Esophagus muscularis mucosa (tissue), 4 donors: ENCODE measurements around the gene GNPDA1. TPM values are rescaled to one million over a fixed set of nuclear protein-coding genes. Genes with fewer than 3 reads are reported as not detected.

Source experiments
- DNase-seq: peaks from one replicate; pipeline ENCODE4 v3.0.0-alpha.2; 2017; ENCODE audit errors: extremely low spot score
- H3K27ac ChIP-seq, 4 donors: fragments of 200-600 bp; sonication (generic); replicated peaks in 1 of 4; 1 replicate in 3 of 4; 2 replicates in 1 of 4; pipeline ENCODE4 v1.5.1; 2016 to 2019; ENCODE audit warnings: mild to moderate bottlenecking in 1 of 4
- H3K27me3 ChIP-seq, 4 donors: fragments of 200-600 bp; sonication (generic); one replicate each; pipeline versions ENCODE4 v1.5.1 to v1.6.0; 2016 to 2019
- H3K36me3 ChIP-seq, 4 donors: fragments of 200-600 bp; sonication (generic); one replicate each; pipeline ENCODE4 v1.5.1; 2016 to 2019
- H3K4me1 ChIP-seq, 4 donors: fragments of 200-600 bp; sonication (generic); one replicate each; pipeline ENCODE4 v1.5.1; 2016 to 2019
- H3K4me3 ChIP-seq, 4 donors: fragments of 200-600 bp; sonication (generic); 1 replicate in 2 of 4; 2 replicates in 2 of 4; pipeline ENCODE4 v1.5.1; 2016 to 2019; ENCODE audit warnings: mild to moderate bottlenecking in 4 of 4, moderate library complexity in 1 of 4
- H3K9me3 ChIP-seq, 4 donors: fragments of 200-600 bp; sonication (generic); 1 replicate in 3 of 4; 2 replicates in 1 of 4; pipeline ENCODE4 v1.5.1; 2016 to 2019
- EP300 ChIP-seq: sonication (generic); formaldehyde crosslinking; IDR thresholded peaks from one replicate; pipeline ENCODE4 v1.6.1; 2017; ENCODE audit warnings: antibody characterized with exemption
- POLR2A ChIP-seq: fragments of 450-650 bp; IDR thresholded peaks from one replicate; pipeline ENCODE4 v1.6.1; 2017; ENCODE audit warnings: antibody characterized with exemption, moderate library complexity, mild to moderate bottlenecking, low read depth
- POLR2AphosphoS5 ChIP-seq, 2 donors: sonication (generic); formaldehyde crosslinking; IDR thresholded peaks; one replicate each; pipeline ENCODE4 v1.6.1; 2017; ENCODE audit warnings: antibody characterized with exemption in 2 of 2
- WGBS: methylation state at CpG from one replicate; pipeline ENCODE4 v1.1.5; 2018; 5-methylcytosine and 5-hydroxymethylcytosine counted together
- intact Hi-C: fragments of 100-400 bp; cut with DNase I; formaldehyde crosslinking; loops from one replicate; pipeline ENCODE4 v1.15.1; 2023
- total RNA-seq, 4 donors: library from RNA; depleted of rRNA; stranded (reverse); fragments of >200 nt; gene quantifications; one replicate each; pipeline versions ENCODE4 v1.1.0 to v1.2.1, GENCODE V29; 2016
- TF ChIP-seq, protein P1 (sequence below), 3 experiments: fragments of 200-600 bp in 2 of 3; fragments of 450-650 bp in 1 of 3; sonication (generic) in 2 of 3; IDR thresholded peaks; one replicate each; pipeline ENCODE4 v1.5.1; 2017 to 2019; ENCODE audit warnings: antibody characterized with exemption in 3 of 3, mild to moderate bottlenecking in 2 of 3, moderate library complexity in 1 of 3

Gene GNPDA1
- total RNA-seq, 4 donors from 2014 or later = 19.5 to 52.4 (median 35.4) TPM

GRCh38 chr5:141986072-141986471, 26.8 kb downstream of the GNPDA1 start:
- intact Hi-C loops = no loop called here
- DNase-seq = no peak
- no peak overlapping the region for H3K4me3 ChIP-seq
- no peaks in the 10 kb centered on the region for H3K27me3 ChIP-seq
- H3K27ac ChIP-seq = no peak overlapping the region
- peaks cover 40 to 98% (median 80%) of the 10 kb centered on the region in 4 donors for H3K36me3 ChIP-seq
- TF ChIP-seq POLR2AphosphoS5 (IDR thresholded peaks at IDR 0.05) (no peak), POLR2A (no peak), EP300 (no peak)
- TF ChIP-seq, protein P1, sequence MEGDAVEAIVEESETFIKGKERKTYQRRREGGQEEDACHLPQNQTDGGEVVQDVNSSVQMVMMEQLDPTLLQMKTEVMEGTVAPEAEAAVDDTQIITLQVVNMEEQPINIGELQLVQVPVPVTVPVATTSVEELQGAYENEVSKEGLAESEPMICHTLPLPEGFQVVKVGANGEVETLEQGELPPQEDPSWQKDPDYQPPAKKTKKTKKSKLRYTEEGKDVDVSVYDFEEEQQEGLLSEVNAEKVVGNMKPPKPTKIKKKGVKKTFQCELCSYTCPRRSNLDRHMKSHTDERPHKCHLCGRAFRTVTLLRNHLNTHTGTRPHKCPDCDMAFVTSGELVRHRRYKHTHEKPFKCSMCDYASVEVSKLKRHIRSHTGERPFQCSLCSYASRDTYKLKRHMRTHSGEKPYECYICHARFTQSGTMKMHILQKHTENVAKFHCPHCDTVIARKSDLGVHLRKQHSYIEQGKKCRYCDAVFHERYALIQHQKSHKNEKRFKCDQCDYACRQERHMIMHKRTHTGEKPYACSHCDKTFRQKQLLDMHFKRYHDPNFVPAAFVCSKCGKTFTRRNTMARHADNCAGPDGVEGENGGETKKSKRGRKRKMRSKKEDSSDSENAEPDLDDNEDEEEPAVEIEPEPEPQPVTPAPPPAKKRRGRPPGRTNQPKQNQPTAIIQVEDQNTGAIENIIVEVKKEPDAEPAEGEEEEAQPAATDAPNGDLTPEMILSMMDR (IDR thresholded peaks at IDR 0.05) = no peak
- H3K9me3 ChIP-seq = no peaks in the 10 kb centered on the region
- H3K4me1 ChIP-seq = no peaks in the 10 kb centered on the region

DNA sequence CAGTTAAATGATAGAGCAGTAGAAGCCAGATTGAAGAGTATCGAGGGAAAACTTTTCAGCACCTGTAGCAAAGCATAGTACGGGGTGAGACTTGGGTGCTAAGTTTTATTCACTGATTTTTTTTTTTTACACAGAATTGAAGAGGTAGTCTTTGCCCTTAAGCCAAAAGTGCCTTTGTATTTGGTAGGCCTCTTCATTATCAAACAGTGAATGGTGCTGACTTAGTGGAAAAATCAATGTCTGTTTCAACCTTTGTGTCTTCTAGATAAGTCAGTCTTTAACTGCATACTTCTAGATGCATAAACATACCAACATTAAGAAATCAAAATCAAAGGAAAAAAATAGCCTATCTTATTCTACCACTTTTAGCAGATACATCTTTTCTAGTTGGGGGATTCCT, 30.2 kb downstream of the GNPDA1 start:
- no peak overlapping the region for H3K27ac ChIP-seq
- no peaks in the 10 kb centered on the region for H3K9me3 ChIP-seq
- no peak overlapping the region for H3K4me3 ChIP-seq
- H3K36me3 ChIP-seq = peaks cover 69 to 97% (median 94%) of the 10 kb centered on the region in 4 donors
- no peak for TF ChIP-seq EP300
- no peak for TF ChIP-seq POLR2AphosphoS5 (IDR thresholded peaks at IDR 0.05)
- TF ChIP-seq POLR2A = no peak
- TF ChIP-seq, protein P1 (IDR thresholded peaks at IDR 0.05) = no peak
- 46% methylated on average over 2 of the region's 2 CpGs for WGBS
- no peak for DNase-seq
- H3K27me3 ChIP-seq = no peaks in the 10 kb centered on the region
- peaks cover 6 to 13% (median 13%) of the 10 kb centered on the region in 4 donors for H3K4me1 ChIP-seq
- intact Hi-C loops = no loop called here

DNA sequence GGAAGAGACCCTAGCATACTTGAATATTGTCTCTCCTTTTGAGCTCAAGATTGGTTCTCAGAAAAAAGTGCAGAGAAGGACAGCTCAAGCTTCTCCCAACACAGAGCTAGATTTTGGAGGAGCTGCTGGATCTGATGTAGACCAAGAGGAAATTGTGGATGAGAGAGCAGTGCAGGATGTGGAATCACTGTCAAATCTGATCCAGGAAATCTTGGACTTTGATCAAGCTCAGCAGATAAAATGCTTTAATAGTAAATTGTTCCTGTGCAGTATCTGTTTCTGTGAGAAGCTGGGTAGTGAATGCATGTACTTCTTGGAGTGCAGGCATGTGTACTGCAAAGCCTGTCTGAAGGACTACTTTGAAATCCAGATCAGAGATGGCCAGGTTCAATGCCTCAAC, 34.4 kb downstream of the GNPDA1 start:
- peaks cover 16 to 38% (median 35%) of the 10 kb centered on the region in 4 donors for H3K4me1 ChIP-seq
- peaks cover 45 to 94% (median 77%) of the 10 kb centered on the region in 4 donors for H3K36me3 ChIP-seq
- H3K27me3 ChIP-seq = no peaks in the 10 kb centered on the region
- TF ChIP-seq EP300 = no peak
- TF ChIP-seq POLR2AphosphoS5 (IDR thresholded peaks at IDR 0.05) = no peak
- no peak for TF ChIP-seq POLR2A
- TF ChIP-seq, protein P1 (IDR thresholded peaks at IDR 0.05) = no peak
- H3K27ac ChIP-seq = peak overlapping the region in 1 of 4 donors; percentile 16
- DNase-seq = no peak
- H3K4me3 ChIP-seq = no peak overlapping the region
- intact Hi-C loops = no loop called here
- no peaks in the 10 kb centered on the region for H3K9me3 ChIP-seq

DNA sequence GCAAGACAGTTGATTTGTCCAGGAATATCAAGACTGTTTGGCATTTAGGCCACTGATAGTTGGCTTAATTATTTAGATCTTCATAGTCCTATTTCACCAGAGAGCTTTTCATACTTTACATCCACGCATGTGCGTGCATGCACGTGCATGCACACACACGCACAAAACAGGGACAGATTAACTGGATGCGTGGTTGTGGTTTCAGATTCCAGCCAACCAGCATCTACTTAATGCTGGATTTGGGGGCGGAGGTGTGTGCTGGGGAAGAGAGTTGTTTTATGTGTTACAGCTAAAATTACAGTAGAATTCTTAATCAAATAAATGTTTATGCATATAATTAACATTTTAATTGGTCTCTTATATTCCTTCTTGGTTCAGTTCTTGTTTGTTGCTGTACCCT, 36.7 kb downstream of the GNPDA1 start:
- H3K9me3 ChIP-seq = no peaks in the 10 kb centered on the region
- no peak overlapping the region for H3K27ac ChIP-seq
- intact Hi-C loops = no loop called here
- peaks cover 26 to 48% (median 43%) of the 10 kb centered on the region in 4 donors for H3K4me1 ChIP-seq
- 94% methylated on average over 6 of the region's 6 CpGs for WGBS
- peaks cover 38 to 91% (median 69%) of the 10 kb centered on the region in 4 donors for H3K36me3 ChIP-seq
- DNase-seq = no peak
- no peak overlapping the region for H3K4me3 ChIP-seq
- H3K27me3 ChIP-seq = no peaks in the 10 kb centered on the region
- TF ChIP-seq EP300 (no peak), POLR2A (no peak), POLR2AphosphoS5 (IDR thresholded peaks at IDR 0.05) (no peak)
- TF ChIP-seq, protein P1 (IDR thresholded peaks at IDR 0.05) = no peak
